PC-3 (cell line): Measurements from ENCODE around the gene RTTN. TPM values are rescaled to one million over a fixed set of nuclear protein-coding genes. Genes with fewer than 3 reads are reported as not detected.

Source experiments
- ATAC-seq: fragments of 200-7000 bp; cut with Tn5 transposase; 2 replicates; pipeline ENCODE4 v1.9.1; 2020; ENCODE audit warnings: mild to moderate bottlenecking, moderate library complexity
- BruUV-seq: library from RNA; stranded (reverse); fragments of 400-500 nt; replicated peaks from 2 replicates; lab custom pipeline; 2021; lab: Mats Ljungman, UMichigan
- CTCF ChIA-PET: fragments of 300-600 bp; sonication (Branson Sonifier 250); formaldehyde crosslinking; loops from one replicate; lab custom pipeline; 2022; ENCODE audit warnings: antibody characterized with exemption; lab: Charles Lee
- POLR2A ChIA-PET: fragments of 300-600 bp; sonication (Branson Sonifier 250); formaldehyde crosslinking; loops from one replicate; lab custom pipeline; 2022; ENCODE audit warnings: antibody characterized with exemption; ENCODE audit not compliant: unreplicated experiment; lab: Charles Lee
- DNase-seq: peaks from one replicate; pipeline ENCODE4 v3.0.0-alpha.2; 2015
- H2AFZ ChIP-seq: fragments of 300-600 bp; sonication (generic); 2 replicates; pipeline ENCODE4 v1.6.0; 2016; ENCODE audit warnings: antibody characterized with exemption, low read length
- H3F3A ChIP-seq: fragments of 300-600 bp; sonication (generic); one replicate; pipeline ENCODE4 v1.6.0; 2017; ENCODE audit warnings: antibody characterized with exemption, low read length, control low read depth, mild to moderate bottlenecking; ENCODE audit not compliant: unreplicated experiment
- H3K27ac ChIP-seq: fragments of 300-600 bp; sonication (generic); 2 replicates; pipeline ENCODE4 v1.5.1; 2016; ENCODE audit warnings: mild to moderate bottlenecking, low read length
- H3K27me3 ChIP-seq: fragments of 300-600 bp; sonication (generic); 2 replicates; pipeline ENCODE4 v1.6.1; 2016; ENCODE audit warnings: low read length, mixed read lengths
- H3K36me3 ChIP-seq: fragments of 300-600 bp; sonication (generic); 2 replicates; pipeline ENCODE4 v1.6.1; 2016; ENCODE audit warnings: low read depth, mixed run types, low read length, mixed read lengths
- H3K4me1 ChIP-seq: fragments of 300-600 bp; sonication (generic); 2 replicates; pipeline ENCODE4 v1.5.1; 2016; ENCODE audit warnings: low read length; ENCODE audit not compliant: insufficient read depth
- H3K4me2 ChIP-seq: fragments of 300-600 bp; sonication (generic); 2 replicates; pipeline ENCODE4 v1.6.0; 2016; ENCODE audit warnings: low read length
- H3K4me3 ChIP-seq: fragments of 300-600 bp; sonication (generic); 2 replicates; pipeline ENCODE4 v1.5.1; 2016; ENCODE audit warnings: mild to moderate bottlenecking, low read length, mixed read lengths
- H3K79me2 ChIP-seq: fragments of 300-600 bp; sonication (generic); 2 replicates; pipeline ENCODE4 v1.6.1; 2017; ENCODE audit warnings: low read length, mixed read lengths
- H3K9ac ChIP-seq: fragments of 300-600 bp; sonication (generic); 2 replicates; pipeline ENCODE4 v1.6.0; 2016; ENCODE audit warnings: mild to moderate bottlenecking, low read length
- H3K9me2 ChIP-seq: fragments of 300-600 bp; sonication (generic); replicated peaks from 2 replicates; pipeline ENCODE4 v1.6.1; 2016; ENCODE audit warnings: mixed run types, low read length, mixed read lengths
- H3K9me3 ChIP-seq: fragments of 300-600 bp; sonication (generic); 2 replicates; pipeline ENCODE4 v1.6.1; 2016; ENCODE audit warnings: low read length, mixed read lengths
- H4K20me1 ChIP-seq: fragments of 300-600 bp; sonication (generic); 2 replicates; pipeline ENCODE4 v1.6.1; 2016; ENCODE audit warnings: low read length, mixed read lengths
- CTCF ChIP-seq: fragments of 300-600 bp; sonication (generic); conservative IDR thresholded peaks from 2 replicates; pipeline ENCODE4 v1.5.1; 2017; ENCODE audit warnings: antibody characterized with exemption, low read depth, mild to moderate bottlenecking, low read length
- EZH2 ChIP-seq: fragments of 300-600 bp; sonication (generic); IDR thresholded peaks from one replicate; pipeline ENCODE4 v1.6.1; 2017; ENCODE audit warnings: antibody characterized with exemption, mild to moderate bottlenecking, low read length; ENCODE audit not compliant: unreplicated experiment
- EZH2phosphoT487 ChIP-seq: fragments of 300-600 bp; sonication (generic); IDR thresholded peaks from 2 replicates; pipeline ENCODE4 v1.6.1; 2018; ENCODE audit warnings: mild to moderate bottlenecking, antibody characterized with exemption, low read length, borderline replicate concordance
- intact Hi-C: fragments of 100-400 bp; cut with micrococcal nuclease; formaldehyde crosslinking; loops from 2 replicates; pipeline ENCODE4 v1.9.0; 2023
- total RNA-seq: library from RNA; depleted of rRNA; stranded (reverse); fragments of >200 nt; gene quantifications from 2 replicates; pipeline ENCODE4 v1.2.3, GENCODE V29; 2014

Gene RTTN
- total RNA-seq, 1 experiment from 2014 or later = 24.7 TPM

- BruUV-seq = no TSS peak
- Histone ChIP-seq H2AFZ (no peak overlapping the region), H3K27ac (no peak overlapping the region), H3F3A (no peaks in the 10 kb centered on the region), H3K79me2 (no peaks in the 10 kb centered on the region), H3K4me3 (no peak overlapping the region), H3K4me2 (no peak overlapping the region), H3K9ac (no peak overlapping the region), H3K36me3 (peaks cover 44% of the 10 kb centered on the region), H3K27me3 (no peaks in the 10 kb centered on the region), H3K9me2 (no peaks in the 10 kb centered on the region), H3K4me1 (peaks cover 7% of the 10 kb centered on the region; the same call in 1 of the 2 replicates), H3K9me3 (no peaks in the 10 kb centered on the region), H4K20me1 (no peaks in the 10 kb centered on the region)
- ChIA-PET CTCF (no interaction called here), POLR2A (no interaction called here)
- intact Hi-C loops = no loop called here
- TF ChIP-seq EZH2phosphoT487 (no peak), EZH2 (no peak), CTCF (no peak)
- no peak for ATAC-seq
- no peak for DNase-seq
Observed at GRCh38 chr18:70194227-70194890, 11.1 kb downstream of the RTTN start.

GRCh38 chr18:70190529-70190928 is 15.0 kb downstream of the RTTN start:
- Histone ChIP-seq H3K9me2 (no peaks in the 10 kb centered on the region), H3K4me1 (peaks cover 1% of the 10 kb centered on the region; the same call in 1 of the 2 replicates), H3K9ac (no peak overlapping the region), H4K20me1 (no peaks in the 10 kb centered on the region), H2AFZ (no peak overlapping the region), H3K79me2 (no peaks in the 10 kb centered on the region), H3K36me3 (peaks cover 52% of the 10 kb centered on the region), H3F3A (no peaks in the 10 kb centered on the region), H3K27ac (peak overlapping the region; percentile 15; the same call in 1 of the 2 replicates), H3K27me3 (no peaks in the 10 kb centered on the region), H3K4me2 (no peak overlapping the region), H3K4me3 (no peak overlapping the region), H3K9me3 (no peaks in the 10 kb centered on the region)
- peak; percentile 43 for DNase-seq
- TF ChIP-seq CTCF = no peak
- no peak for TF ChIP-seq EZH2
- no peak for TF ChIP-seq EZH2phosphoT487
- intact Hi-C loops = no loop called here
- POLR2A ChIA-PET = no interaction called here
- ATAC-seq = peak; percentile 95
- BruUV-seq = no TSS peak
- CTCF ChIA-PET = no interaction called here

- H4K20me1 ChIP-seq = no peaks in the 10 kb centered on the region
- POLR2A ChIA-PET = no interaction called here
- H3K4me3 ChIP-seq = no peak overlapping the region
- TF ChIP-seq EZH2phosphoT487 = no peak
- CTCF ChIA-PET = no interaction called here
- no TSS peak for BruUV-seq
- no peaks in the 10 kb centered on the region for H3K9me3 ChIP-seq
- DNase-seq (no peak), ATAC-seq (no peak)
- H2AFZ ChIP-seq = no peak overlapping the region
- H3K4me1 ChIP-seq = no peaks in the 10 kb centered on the region
- no peaks in the 10 kb centered on the region for H3K79me2 ChIP-seq
- no peaks in the 10 kb centered on the region for H3F3A ChIP-seq
- H3K36me3 ChIP-seq = peaks cover 49% of the 10 kb centered on the region
- H3K27me3 ChIP-seq = no peaks in the 10 kb centered on the region
- intact Hi-C loops = no loop called here
- no peak overlapping the region for H3K9ac ChIP-seq
- H3K4me2 ChIP-seq = no peak overlapping the region
- no peaks in the 10 kb centered on the region for H3K9me2 ChIP-seq
- no peak overlapping the region for H3K27ac ChIP-seq
Observed at GRCh38 chr18:70188113-70188512, 17.4 kb downstream of the RTTN start.
